ENCODE results near the gene BORA. TPM values are rescaled to one million over a fixed set of nuclear protein-coding genes. Genes with fewer than 3 reads are reported as not detected.
"Not testable (repeated sequence)": the region's sequence is repeated elsewhere in the genome, so short reads cannot be mapped to it uniquely, and the experiment has no call there.

Gene BORA
- total RNA-seq, 2 donors from 2014 or later = 3.5 to 7.6 TPM

DNA sequence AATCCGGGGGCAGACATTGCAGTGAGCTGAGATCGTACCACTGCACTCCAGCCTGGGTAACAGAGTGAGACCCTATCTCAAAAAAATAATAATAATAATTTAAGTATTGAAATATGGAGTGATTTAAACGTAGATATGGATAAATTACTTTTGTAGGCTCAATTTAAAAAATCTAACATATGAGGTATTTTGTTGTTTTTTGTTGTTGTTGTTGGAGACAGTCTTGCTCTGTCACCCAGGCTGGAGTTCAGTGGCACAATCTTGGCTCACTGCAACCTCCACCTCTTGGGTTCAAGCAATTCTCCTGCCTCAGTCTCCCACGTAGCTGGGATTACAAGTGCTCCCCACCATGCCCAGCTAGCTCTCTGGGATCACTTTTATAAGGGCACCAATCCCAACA lies 57.0 kb downstream of the BORA start:
- not testable (repeated sequence) for H3K36me3 Mint-ChIP-seq (ENCODE audit: low read depth); H3K27me3 Mint-ChIP-seq; H3K27ac Mint-ChIP-seq; H3K4me3 Mint-ChIP-seq; DNase-seq; H3K9me3 ChIP-seq (ENCODE audit: control insufficient read depth, low read length, poor library complexity, severe bottlenecking); ATAC-seq
- peaks cover 45% of the 10 kb centered on the region for H3K4me1 Mint-ChIP-seq

DNA sequence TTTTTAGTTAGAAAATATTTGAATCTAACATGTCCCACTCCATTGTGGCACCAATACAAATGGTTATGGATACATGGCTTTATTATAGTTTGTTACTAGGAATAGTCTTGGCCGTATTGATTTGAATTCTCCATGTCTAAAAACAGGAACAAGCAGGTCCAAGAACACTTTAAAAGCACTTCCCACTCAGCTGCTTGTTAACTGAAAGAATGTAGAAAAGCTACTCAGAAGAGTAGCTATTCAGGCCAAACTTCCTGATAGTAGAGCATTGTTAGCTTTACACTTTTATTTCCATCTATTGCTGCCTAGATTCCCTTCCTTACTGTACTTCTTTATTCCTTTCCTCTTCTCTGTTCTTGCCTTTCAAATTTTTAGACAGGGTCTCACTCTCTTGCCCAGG lies 61.1 kb downstream of the BORA start:
- no peak for DNase-seq

DNA sequence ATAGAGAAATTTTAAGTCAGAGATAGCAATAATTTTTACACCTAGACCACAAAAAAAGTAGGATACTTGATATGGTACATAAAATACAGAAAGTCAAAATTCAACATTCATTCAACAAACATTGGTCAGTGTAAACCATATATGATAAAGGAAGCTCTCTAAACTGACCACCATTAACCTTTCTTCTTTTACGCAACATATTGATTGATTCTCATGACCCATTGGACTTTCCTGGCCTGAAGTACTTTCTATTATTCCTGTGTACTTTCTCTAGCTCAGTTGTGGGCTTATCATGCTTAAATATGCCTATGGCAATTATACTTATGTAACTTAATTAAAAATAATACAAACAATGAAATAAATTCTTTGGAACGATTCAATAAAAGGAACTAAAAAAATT lies 64.9 kb downstream of the BORA start:
- Mint-ChIP-seq H3K4me3 (no peak overlapping the region), H3K36me3 (ENCODE audit: low read depth) (peaks cover 17% of the 10 kb centered on the region), H3K4me1 (peaks cover 22% of the 10 kb centered on the region), H3K27me3 (no peaks in the 10 kb centered on the region), H3K27ac (no peak overlapping the region)
- no peaks in the 10 kb centered on the region for H3K9me3 ChIP-seq (ENCODE audit: control insufficient read depth, low read length, poor library complexity, severe bottlenecking)
- no peak for DNase-seq
- no peak for ATAC-seq

More for the DNA sequence above, 61.1 kb downstream of the BORA start:
- ATAC-seq = no peak
- no peaks in the 10 kb centered on the region for H3K27me3 Mint-ChIP-seq
- H3K9me3 ChIP-seq (ENCODE audit: control insufficient read depth, low read length, poor library complexity, severe bottlenecking) = no peaks in the 10 kb centered on the region
- H3K36me3 Mint-ChIP-seq (ENCODE audit: low read depth) = peaks cover 7% of the 10 kb centered on the region
- no peak overlapping the region for H3K4me3 Mint-ChIP-seq
- H3K27ac Mint-ChIP-seq = no peak overlapping the region
- peaks cover 29% of the 10 kb centered on the region for H3K4me1 Mint-ChIP-seq

DNA sequence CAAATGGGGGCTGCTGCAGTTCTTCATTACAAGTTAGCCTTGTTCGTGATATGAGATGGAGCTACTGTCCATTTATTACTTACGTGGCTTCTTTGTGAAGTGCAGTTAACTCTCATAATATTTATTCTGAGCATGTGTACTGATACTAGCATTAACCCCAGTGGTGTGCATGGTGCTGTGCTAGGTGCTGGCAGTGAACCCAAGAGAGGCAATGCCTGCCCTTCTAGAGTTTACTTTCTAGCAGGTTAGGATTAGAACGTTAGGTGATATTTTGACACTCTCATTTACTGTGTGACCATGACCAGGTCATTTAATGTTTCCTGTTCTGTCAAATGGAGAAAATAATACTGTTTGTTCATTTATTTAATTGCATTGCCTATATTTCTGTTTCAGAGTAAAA lies 71.1 kb downstream of the BORA start:
- ATAC-seq (no peak), DNase-seq (no peak)
- Mint-ChIP-seq H3K36me3 (ENCODE audit: low read depth) (peaks cover 19% of the 10 kb centered on the region), H3K27ac (no peak overlapping the region), H3K27me3 (no peaks in the 10 kb centered on the region), H3K4me1 (peaks cover 21% of the 10 kb centered on the region), H3K4me3 (no peak overlapping the region)
- no peaks in the 10 kb centered on the region for H3K9me3 ChIP-seq (ENCODE audit: control insufficient read depth, low read length, poor library complexity, severe bottlenecking)

DNA sequence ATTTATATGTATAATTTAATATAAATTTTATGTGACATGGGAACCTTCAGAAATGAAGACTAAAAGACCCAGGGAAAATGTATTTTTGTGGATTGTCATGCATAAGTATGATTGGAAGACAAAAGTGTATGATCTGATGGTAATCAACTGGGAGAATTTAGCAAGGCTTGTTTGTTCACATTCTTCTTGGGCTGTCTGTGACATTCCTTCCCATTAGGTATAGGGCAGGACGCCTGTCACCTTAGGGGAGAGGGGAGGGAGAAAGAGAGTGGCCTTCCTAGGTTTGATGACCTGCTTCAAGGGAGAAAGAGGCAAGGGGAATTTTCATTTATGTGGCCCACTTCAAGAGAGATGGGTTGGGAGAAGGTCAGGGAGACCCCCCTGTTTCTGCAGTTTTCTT lies 76.6 kb downstream of the BORA start:
- H3K27me3 Mint-ChIP-seq = no peaks in the 10 kb centered on the region
- no peak for DNase-seq
- no peak for ATAC-seq
- H3K4me1 Mint-ChIP-seq = peaks cover 11% of the 10 kb centered on the region
- peak overlapping the region; percentile 70 for H3K27ac Mint-ChIP-seq
- peaks cover 9% of the 10 kb centered on the region for H3K36me3 Mint-ChIP-seq (ENCODE audit: low read depth)
- no peaks in the 10 kb centered on the region for H3K9me3 ChIP-seq (ENCODE audit: control insufficient read depth, low read length, poor library complexity, severe bottlenecking)
- H3K4me3 Mint-ChIP-seq = no peak overlapping the region

Other genes starting within 250 kb of the BORA start
- gene MZT1, start 294 bp upstream of the BORA start, total RNA-seq = 1 to 10 TPM; 4.9 to 7.6 TPM
- 10 to 100 TPM; 29.1 to 42.2 TPM for gene DIS3, start 54.0 kb downstream of the BORA start, total RNA-seq
- 10 to 100 TPM; 25.4 to 28.3 TPM for gene PIBF1, start 54.2 kb downstream of the BORA start, total RNA-seq